Transverse colon (tissue), 3 donors: ENCODE measurements around the gene PTTG2.

ENCODE experiments used
- POLR2A ChIP-seq: fragments of 450-650 bp; IDR thresholded peaks from one replicate; pipeline ENCODE4 v1.6.1; 2016; ENCODE audit warnings: antibody characterized with exemption, mild to moderate bottlenecking, moderate library complexity
- TF ChIP-seq, protein P1 (sequence below), 5 experiments: fragments of 200-600 bp in 3 of 5; fragments of 450-650 bp in 2 of 5; sonication (generic) in 3 of 5; IDR thresholded peaks; 1 replicate in 2 of 5; 2 replicates in 3 of 5; pipeline ENCODE4 v1.5.1; 2016 to 2017; ENCODE audit warnings: antibody characterized with exemption in 5 of 5, inconsistent platforms in 3 of 5, mild to moderate bottlenecking in 2 of 5, moderate library complexity in 1 of 5

DNA sequence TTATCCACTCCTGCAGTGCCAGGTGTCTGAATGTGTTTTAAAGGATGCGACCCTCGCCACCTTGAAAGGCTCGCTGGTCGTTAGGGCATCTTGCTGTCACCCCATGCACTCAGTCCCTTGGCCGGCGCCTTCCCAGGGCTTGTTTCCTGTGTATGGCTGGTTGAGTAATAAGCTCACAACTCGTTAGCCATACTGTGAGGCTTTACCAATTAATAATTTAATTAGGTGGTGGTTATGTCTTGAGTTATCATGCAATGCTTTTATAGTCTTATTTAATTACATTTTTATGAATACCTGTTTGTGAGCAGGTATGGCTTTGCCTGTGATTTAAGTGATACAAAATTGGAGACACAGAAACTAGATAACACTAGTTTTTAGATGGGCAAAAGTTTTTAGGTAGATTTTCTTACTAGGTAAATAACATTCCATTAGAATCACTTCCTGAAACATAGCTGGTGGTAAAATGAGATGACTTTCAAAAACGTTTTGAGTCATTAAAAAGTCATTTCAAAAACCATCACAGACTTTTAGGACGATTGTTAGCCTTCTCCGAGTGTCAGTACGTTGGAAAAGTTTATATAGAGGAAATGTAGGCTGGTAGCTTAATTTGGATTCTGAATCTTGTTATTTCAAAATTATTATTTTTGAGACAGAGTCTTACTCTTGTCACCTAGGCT is 18.2 kb downstream of the PTTG2 start:
- TF ChIP-seq, protein P1, sequence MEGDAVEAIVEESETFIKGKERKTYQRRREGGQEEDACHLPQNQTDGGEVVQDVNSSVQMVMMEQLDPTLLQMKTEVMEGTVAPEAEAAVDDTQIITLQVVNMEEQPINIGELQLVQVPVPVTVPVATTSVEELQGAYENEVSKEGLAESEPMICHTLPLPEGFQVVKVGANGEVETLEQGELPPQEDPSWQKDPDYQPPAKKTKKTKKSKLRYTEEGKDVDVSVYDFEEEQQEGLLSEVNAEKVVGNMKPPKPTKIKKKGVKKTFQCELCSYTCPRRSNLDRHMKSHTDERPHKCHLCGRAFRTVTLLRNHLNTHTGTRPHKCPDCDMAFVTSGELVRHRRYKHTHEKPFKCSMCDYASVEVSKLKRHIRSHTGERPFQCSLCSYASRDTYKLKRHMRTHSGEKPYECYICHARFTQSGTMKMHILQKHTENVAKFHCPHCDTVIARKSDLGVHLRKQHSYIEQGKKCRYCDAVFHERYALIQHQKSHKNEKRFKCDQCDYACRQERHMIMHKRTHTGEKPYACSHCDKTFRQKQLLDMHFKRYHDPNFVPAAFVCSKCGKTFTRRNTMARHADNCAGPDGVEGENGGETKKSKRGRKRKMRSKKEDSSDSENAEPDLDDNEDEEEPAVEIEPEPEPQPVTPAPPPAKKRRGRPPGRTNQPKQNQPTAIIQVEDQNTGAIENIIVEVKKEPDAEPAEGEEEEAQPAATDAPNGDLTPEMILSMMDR (IDR thresholded peaks at IDR 0.05) = no peak
- TF ChIP-seq POLR2A = no peak
